ENCODE measurements around the gene HEXA. TPM values are rescaled to one million over a fixed set of nuclear protein-coding genes. Genes with fewer than 3 reads are reported as not detected.

HEXA gene
- total and polyA plus RNA-seq, 2 of the 8 experiments (the other 6 are each of a cell fraction or from before 2014, with no cell fraction given) = 52.5 to 73.7 TPM

- H3K4ac ChIP-seq (replicated peaks; ENCODE audit: insufficient read length, low read depth, low read length) = no peak overlapping the region
- H3K14ac ChIP-seq (ENCODE audit: insufficient read length) = no peak overlapping the region
- FAIRE-seq = no peak
- peak overlapping the region; percentile 54; the same call in 1 of the 2 replicates for H2BK5ac ChIP-seq (ENCODE audit: low read depth, low read length)
- no peak overlapping the region for H2BK15ac ChIP-seq (ENCODE audit: low read length)
- WGBS, 2 experiments (ENCODE audit: extremely low coverage in 1 of 2, insufficient coverage in 1 of 2, insufficient read length in 1 of 2, insufficient replicate concordance in 2 of 2, low coverage in 1 of 2, low lambda C conversion rate in 2 of 2, missing lambda C conversion rate in 1 of 2) = 3% methylated on average over 17 of the region's 17 CpGs; no CpG with 5 or more reads in 1 of the 2 experiments
- H2AFZ ChIP-seq (ENCODE audit: low read length) = peak overlapping the region; percentile 77; the same call in 1 of the 2 replicates
- H4K5ac ChIP-seq (ENCODE audit: insufficient read length, low read depth, low read length) = peak overlapping the region; percentile 67
- H3K56ac ChIP-seq (replicated peaks; ENCODE audit: insufficient read length, low read depth, low read length) = no peak overlapping the region
- ChIA-PET CTCF (ENCODE audit: partially characterized antibody) (interaction anchor here (0.6 to 1.4 kb wide), 5 partner anchors 10 to 597 kb away, joined by 3 to 4 read pairs (median 3); no protein-coding TSS in a partner anchor), POLR2A (ENCODE audit: partially characterized antibody) (interaction anchor here (0.6 to 3.5 kb wide), 10 partner anchors 8 to 229 kb away, joined by 3 to 12 read pairs (median 5); no protein-coding TSS in a partner anchor)
- no peak overlapping the region for H2BK12ac ChIP-seq (ENCODE audit: low read depth, low read length)
- H3K79me1 ChIP-seq (ENCODE audit: low read depth, low read length) = peaks cover 5% of the 10 kb centered on the region; the same call in 1 of the 2 replicates
- H3K27me3 ChIP-seq (replicated peaks in 1 of 4; ENCODE audit: control insufficient read depth in 3 of 4, extremely low read depth in 1 of 4, insufficient read depth in 3 of 4, low read length in 3 of 4) = no peaks in the 10 kb centered on the region
- DNase-seq (ENCODE audit: low read depth in 1 of 2, low spot score in 2 of 2) = no peak
- H3K23ac ChIP-seq (ENCODE audit: insufficient read length) = no peak overlapping the region
- H4K8ac ChIP-seq (ENCODE audit: extremely low read depth, insufficient read depth, low read length) = peak overlapping the region; percentile 99; the same call in 1 of the 2 replicates
- peak overlapping the region; percentile 84 to 99 (median 91) for H3K4me3 ChIP-seq (ENCODE audit: extremely low read depth in 1 of 4, insufficient read depth in 2 of 4, low read depth in 3 of 4, low read length in 4 of 4)
- TF ChIP-seq HDAC6 (IDR thresholded peaks at IDR 0.05; ENCODE audit: low read depth, low read length) (no peak), CTBP2 (IDR thresholded peaks at IDR 0.05; ENCODE audit: borderline replicate concordance, insufficient read depth, insufficient read length, low read length) (no peak), NANOG (IDR thresholded peaks at IDR 0.05; ENCODE audit: insufficient read depth, low read depth, low read length, poor library complexity, severe bottlenecking) (no peak), SUZ12 (IDR thresholded peaks at IDR 0.05; ENCODE audit: low read length) (no peak), MAX (IDR thresholded peaks at IDR 0.05) (no peak), POLR2A (IDR thresholded peaks at IDR 0.05; ENCODE audit: control extremely low read depth in 1 of 2, low read depth in 2 of 2, low read length in 2 of 2) (no peak), BRCA1 (IDR thresholded peaks at IDR 0.05; ENCODE audit: low read depth, low read length) (no peak), CHD2 (IDR thresholded peaks at IDR 0.05; ENCODE audit: low read length) (no peak), SP2 (IDR thresholded peaks at IDR 0.05; ENCODE audit: low read length) (no peak), CEBPB (IDR thresholded peaks at IDR 0.05; ENCODE audit: low read depth, low read length) (no peak)
- H4K20me1 ChIP-seq (replicated peaks in 1 of 2; ENCODE audit: control insufficient read depth in 1 of 2, insufficient read depth in 2 of 2, low read length in 2 of 2) = no peaks in the 10 kb centered on the region
- H3K9ac ChIP-seq (replicated peaks in 1 of 4; ENCODE audit: extremely low read depth in 1 of 4, low read depth in 3 of 4, low read length in 3 of 4) = peak overlapping the region; percentile 65 to 88 (median 76)
- H3K9me3 ChIP-seq (ENCODE audit: insufficient read depth in 2 of 2, low read depth in 1 of 2, low read length in 1 of 2) = no peaks in the 10 kb centered on the region
- H4K91ac ChIP-seq (replicated peaks; ENCODE audit: insufficient read length, low read length) = no peak overlapping the region
- peaks cover 0 to 4% (median 0%) of the 10 kb centered on the region in 4 experiments; a peak in 2 of 7 replicates for H3K4me1 ChIP-seq (replicated peaks in 1 of 4; ENCODE audit: control insufficient read depth in 3 of 4, insufficient read depth in 4 of 4, low read length in 3 of 4)
- no peak overlapping the region for H3K18ac ChIP-seq (ENCODE audit: extremely low read depth, low read length)
- H2BK20ac ChIP-seq (ENCODE audit: low read length) = no peak overlapping the region
- H3K23me2 ChIP-seq (ENCODE audit: low read depth, low read length) = peaks cover 11% of the 10 kb centered on the region; the same call in 1 of the 2 replicates
- peak overlapping the region; percentile 64 to 94 for H3K4me2 ChIP-seq (ENCODE audit: insufficient read depth in 1 of 2, low read depth in 2 of 2, low read length in 2 of 2)
- H2AK5ac ChIP-seq (ENCODE audit: low read depth, low read length) = no peak overlapping the region
- H3K27ac ChIP-seq (ENCODE audit: low read depth, low read length) = peak overlapping the region; percentile 66
- peaks cover 0 to under 1% (median 0%) of the 10 kb centered on the region in 4 experiments; a peak in 2 of 8 replicates for H3K36me3 ChIP-seq (ENCODE audit: control insufficient read depth in 2 of 4, insufficient read depth in 4 of 4, low read length in 3 of 4)
- no peak overlapping the region for H2BK120ac ChIP-seq (replicated peaks; ENCODE audit: low read depth, low read length)
- H3K79me2 ChIP-seq (ENCODE audit: control insufficient read depth in 1 of 2, insufficient read depth in 2 of 2, low read length in 2 of 2) = peaks cover 0 to 35% of the 10 kb centered on the region in 2 experiments; a peak in 2 of 4 replicates
These were observed 341 bp downstream of the HEXA start for GRCh38 chr15:72375501-72375845.
